ENCODE measurements around the gene OXNAD1.

The OXNAD1 gene

DNA sequence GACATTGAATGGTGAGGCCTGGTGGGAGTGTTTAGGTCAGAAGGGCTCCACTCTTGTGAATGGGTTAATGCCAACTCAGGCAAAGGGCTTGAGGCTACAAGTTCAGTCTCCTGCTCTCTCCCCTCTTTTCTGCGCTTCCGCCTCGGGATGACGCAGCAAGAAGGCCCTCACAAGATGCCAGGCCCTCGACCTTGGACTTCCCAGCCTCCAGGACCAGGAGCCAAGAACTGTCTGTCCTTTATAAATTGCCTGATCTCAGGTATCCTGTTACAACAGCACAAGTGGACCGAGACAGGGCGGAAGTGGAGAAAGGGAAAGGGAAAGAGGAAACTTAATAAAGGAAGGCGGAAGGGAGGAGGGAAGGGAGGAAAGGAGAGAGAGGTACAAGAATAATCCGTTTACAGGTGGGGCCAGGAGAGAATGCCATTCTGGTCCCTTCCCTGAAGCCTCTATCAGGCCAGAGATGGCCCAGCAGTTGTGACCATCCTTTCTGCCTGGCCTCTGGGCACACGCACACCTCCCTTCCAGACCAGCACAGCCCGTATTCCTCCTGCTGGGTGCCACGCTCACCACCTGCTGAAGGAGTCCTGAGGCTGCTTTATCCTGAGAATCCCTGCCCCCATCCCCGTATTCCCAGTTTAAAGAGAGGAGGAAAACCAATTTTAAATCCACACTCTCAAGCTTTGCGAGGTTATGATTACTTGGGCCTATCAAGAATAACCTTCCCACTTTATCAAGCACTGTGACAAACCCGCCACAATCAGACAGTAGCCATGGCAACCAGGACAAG, 64.2 kb downstream of the OXNAD1 start:
- DNase-seq: no peak

- DNase-seq: no peak
These were observed 64.8 kb downstream of the OXNAD1 start for GRCh38 chr3:16329826-16330129.

GRCh38 chr3:16330351-16330750, 65.3 kb downstream of the OXNAD1 start:
- DNase-seq: no peak

GRCh38 chr3:16331319-16331883, 66.4 kb downstream of the OXNAD1 start:
- DNase-seq: no peak

DNA sequence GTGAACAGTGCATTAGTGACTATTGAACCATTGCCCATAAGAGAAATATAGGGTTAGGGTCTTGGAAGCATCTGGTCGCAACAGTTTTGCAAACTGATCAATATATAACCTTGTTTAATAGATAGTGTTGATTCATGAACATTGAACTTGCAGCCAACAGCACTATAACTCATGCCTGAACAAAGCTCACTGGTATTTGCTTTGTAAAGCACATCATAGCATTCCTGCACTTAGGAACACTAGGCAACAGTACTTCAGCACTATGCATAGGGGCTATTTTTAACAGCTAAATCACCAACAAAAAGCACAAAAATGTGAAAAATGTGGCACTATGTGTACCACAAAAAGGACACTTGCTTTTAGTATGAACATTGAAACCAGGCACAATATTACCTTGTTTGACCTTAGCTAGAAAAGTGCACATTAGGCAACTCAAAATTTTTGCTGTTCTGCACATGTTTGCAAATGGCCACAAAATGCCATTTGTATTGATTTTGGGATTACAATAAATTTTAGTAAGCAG, 68.0 kb downstream of the OXNAD1 start:
- no peak for DNase-seq

GRCh38 chr3:16334909-16335308, 69.9 kb downstream of the OXNAD1 start:
- no peak for DNase-seq

GRCh38 chr3:16335333-16335732, 70.3 kb downstream of the OXNAD1 start:
- DNase-seq: no peak

DNA sequence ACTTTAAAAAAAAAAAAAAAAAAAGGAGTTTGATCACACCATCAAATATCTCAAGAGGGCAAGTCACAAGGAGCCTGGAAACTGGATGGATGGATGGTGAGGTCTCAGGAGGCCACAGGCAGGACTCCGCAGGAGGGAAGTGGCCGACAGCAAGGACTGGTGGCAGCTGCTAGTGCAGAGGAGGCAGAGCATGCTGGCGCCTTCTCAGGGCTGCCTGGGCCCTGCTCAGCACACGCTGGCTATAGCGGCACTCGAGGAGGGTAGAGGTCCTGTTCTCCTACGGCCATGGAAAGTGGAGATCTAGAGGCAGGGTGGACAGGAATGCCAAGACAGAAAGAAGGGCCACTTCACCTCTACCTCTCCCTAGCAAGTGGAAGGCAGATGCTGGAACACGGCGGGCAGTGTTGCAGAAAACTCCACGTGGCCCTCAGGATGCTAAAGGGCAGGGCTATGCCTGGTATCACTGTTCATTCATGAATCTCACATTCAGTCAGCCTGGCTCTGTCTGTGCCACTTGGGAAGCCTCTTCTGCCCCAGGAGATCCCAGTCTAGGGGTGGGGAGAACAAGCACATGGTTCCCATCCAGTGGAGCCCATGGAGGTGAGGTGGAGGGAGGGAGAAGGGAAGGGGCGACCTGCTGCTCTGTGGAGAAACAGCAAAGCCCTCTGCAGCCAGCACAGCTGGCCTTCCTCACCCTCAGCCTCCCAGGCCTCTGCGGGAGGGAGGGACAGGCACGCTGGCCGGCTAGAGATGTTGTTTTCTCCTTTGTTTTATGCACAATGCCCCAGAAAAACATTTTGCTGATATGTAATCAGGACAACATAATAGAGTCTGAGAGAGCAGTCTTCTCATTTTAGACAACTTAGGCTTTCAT, 71.0 kb downstream of the OXNAD1 start:
- no peak for DNase-seq

DNA sequence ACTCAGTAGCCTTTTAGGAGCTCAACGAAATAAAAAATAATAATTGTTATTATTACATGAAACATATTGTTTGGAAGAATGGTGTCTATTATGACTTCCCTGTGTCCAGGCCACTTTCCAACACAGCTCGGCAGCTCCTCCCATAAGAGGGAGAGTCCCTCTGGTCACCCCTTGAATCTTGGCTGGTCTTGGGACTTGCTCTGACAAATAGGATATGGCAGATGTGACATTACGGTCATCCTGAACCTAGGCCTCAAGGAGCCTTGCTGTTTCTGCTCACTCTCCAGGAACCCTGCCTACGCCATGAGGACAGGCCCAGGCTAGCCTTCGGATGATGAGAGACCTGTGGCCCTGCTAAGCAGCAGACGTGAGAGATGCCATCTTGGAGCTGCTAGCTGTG, 71.8 kb downstream of the OXNAD1 start:
- DNase-seq: no peak

- no peak for DNase-seq
These were observed 73.0 kb downstream of the OXNAD1 start for GRCh38 chr3:16337856-16338540.

DNA sequence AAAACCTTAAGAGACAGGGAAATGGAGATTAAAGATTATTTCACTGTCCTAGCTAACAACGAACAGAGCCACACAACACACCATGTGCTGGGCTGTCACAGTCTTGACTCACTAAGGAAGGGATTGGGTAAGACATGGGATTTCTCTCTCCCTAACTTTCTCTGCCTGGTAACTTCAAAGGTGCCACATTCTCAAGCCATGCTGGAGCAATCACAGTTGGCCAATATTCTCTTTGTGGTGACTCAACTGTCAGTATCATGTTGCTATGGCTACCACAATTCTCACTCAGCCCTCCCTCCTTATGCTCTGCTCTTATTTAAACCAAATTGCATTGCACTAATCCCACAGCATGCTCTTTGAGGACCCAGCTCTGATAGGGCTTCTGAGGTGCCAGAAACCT, 74.0 kb downstream of the OXNAD1 start:
- DNase-seq: no peak

DNA sequence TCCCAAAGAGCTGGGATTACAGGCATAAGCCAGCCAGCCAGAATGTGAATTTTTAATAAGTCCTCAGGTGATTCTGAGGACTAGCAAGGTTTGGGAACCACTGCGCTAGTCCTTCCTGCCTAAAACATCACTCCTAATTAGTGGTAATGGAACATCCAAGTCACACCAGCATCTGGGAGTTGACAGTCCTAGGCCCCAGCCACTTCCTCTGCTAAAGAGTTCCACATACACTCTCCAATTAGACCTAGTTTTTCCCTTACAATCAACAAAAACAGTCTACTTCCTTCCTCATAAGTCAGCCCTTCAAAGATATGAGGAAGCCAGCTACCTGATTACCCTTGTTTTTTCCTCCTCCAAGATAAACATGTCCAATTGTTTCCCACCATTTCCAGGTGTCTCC, 78.1 kb downstream of the OXNAD1 start:
- no peak for DNase-seq

DNA sequence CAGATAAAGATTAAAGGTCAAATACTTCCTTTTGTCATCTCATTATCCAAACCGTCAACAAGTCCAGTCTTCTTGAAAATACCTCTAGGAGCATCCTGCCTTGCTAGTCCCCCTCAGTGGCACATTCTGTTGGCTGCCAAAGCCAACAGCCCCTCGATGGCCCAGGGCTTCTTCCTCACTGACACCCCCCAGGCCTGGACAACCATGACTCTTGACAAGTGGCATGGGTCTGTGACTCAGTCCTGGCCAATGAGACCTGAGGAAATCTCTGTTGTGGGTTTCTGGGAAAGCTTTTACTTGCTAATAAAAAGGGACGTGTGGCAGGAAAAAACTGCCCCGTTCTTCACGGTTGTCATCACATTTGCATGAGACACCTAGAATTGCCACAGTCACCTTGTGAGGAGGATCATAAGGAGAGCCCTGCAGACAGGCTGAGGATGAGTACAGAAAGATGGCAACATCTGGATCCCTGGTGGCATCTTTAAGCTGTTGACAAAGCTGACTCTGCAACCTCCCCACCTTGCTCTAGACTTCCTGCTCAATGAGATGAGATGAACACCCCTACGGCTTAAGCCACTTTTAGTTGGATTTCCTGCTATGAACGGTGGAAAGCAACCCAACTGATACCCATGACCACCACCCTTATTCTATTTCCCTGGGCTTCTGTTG, 81.5 kb downstream of the OXNAD1 start:
- DNase-seq: no peak

GRCh38 chr3:16347548-16347947, 82.5 kb downstream of the OXNAD1 start:
- no peak for DNase-seq

GRCh38 chr3:16349986-16350596, 85.1 kb downstream of the OXNAD1 start:
- no peak for DNase-seq

GRCh38 chr3:16350597-16351318, 85.7 kb downstream of the OXNAD1 start:
- no peak for DNase-seq

DNA sequence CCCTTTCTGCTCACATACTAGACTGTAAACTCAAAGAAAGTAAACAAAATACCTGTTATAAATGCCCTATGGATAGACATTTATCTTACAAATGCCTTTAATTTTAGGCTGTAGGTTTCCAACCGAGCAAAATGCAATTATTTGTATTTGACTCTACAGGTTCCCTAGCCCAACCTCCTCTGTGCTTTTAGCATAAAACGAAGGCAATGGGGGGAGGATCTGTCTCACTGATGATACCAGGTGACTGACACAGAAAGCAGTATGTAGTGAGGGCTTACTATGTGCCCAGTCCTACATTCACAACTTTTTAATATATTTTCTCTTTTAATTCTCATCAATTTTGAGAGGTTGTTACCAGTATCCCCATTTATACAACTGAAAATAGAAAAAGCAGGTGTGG, 87.4 kb downstream of the OXNAD1 start:
- DNase-seq: no peak

GRCh38 chr3:16354291-16354690, 89.3 kb downstream of the OXNAD1 start:
- no peak for DNase-seq

Data from NCI-H446 treated with DMSO at 0.1 percent for 48 hours (cell line).